IPS-18a (cell line): ENCODE measurements around the gene CT47C1.
"Not testable (repeated sequence)": the region's sequence is repeated elsewhere in the genome, so short reads cannot be mapped to it uniquely, and the experiment has no call there.

Source experiments
- H3K27ac ChIP-seq: one replicate; pipeline ENCODE4 v1.5.1; 2013; ENCODE audit warnings: low read length
- H3K27me3 ChIP-seq: one replicate; pipeline ENCODE4 v1.6.1; 2013; ENCODE audit warnings: mild to moderate bottlenecking, low read length; ENCODE audit not compliant: control insufficient read depth, insufficient read depth
- H3K36me3 ChIP-seq: one replicate; pipeline ENCODE4 v1.6.1; 2013; ENCODE audit warnings: low read depth, low read length; ENCODE audit not compliant: control insufficient read depth
- H3K4me1 ChIP-seq: one replicate; pipeline ENCODE4 v1.6.1; 2013; ENCODE audit warnings: low read depth, low read length; ENCODE audit not compliant: control insufficient read depth
- H3K4me3 ChIP-seq: one replicate; pipeline ENCODE4 v1.5.1; 2013; ENCODE audit warnings: low read length
- H3K9ac ChIP-seq: one replicate; pipeline ENCODE4 v1.6.1; 2013; ENCODE audit warnings: mild to moderate bottlenecking, low read length, moderate library complexity
- H3K9me3 ChIP-seq: one replicate; pipeline ENCODE4 v1.6.1; 2013; ENCODE audit warnings: low read depth, low read length; ENCODE audit not compliant: control insufficient read depth

The CT47C1 gene

GRCh38 chrX:119072744-119073143, at the start of gene CT47C1:
CT47C1 (plus strand) TSS chrX:119072993; CDS start chrX:119073226, 233 bp downstream.
- no peak within 1 kb of the TSS for H3K4me3 ChIP-seq
- H3K9me3 ChIP-seq = peaks cover 28% of the 10 kb centered on the region
- no peak within 1 kb of the TSS for H3K27ac ChIP-seq
- H3K36me3 ChIP-seq = no peaks in the 10 kb centered on the region
- no peak within 1 kb of the TSS for H3K9ac ChIP-seq
- H3K4me1 ChIP-seq = no peaks in the 10 kb centered on the region
- no peaks in the 10 kb centered on the region for H3K27me3 ChIP-seq

- Histone ChIP-seq H3K9ac (no peak overlapping the region), H3K27me3 (no peaks in the 10 kb centered on the region), H3K27ac (no peak overlapping the region), H3K4me3 (no peak overlapping the region), H3K9me3 (peaks cover 6% of the 10 kb centered on the region), H3K4me1 (no peaks in the 10 kb centered on the region), H3K36me3 (no peaks in the 10 kb centered on the region)
Observed at GRCh38 chrX:119025900-119026299, 46.9 kb upstream of the CT47C1 start.

GRCh38 chrX:119026344-119026743, 46.4 kb upstream of the CT47C1 start:
- H3K4me3 ChIP-seq, H3K36me3 ChIP-seq, H3K27me3 ChIP-seq, H3K27ac ChIP-seq, H3K4me1 ChIP-seq, H3K9me3 ChIP-seq, H3K9ac ChIP-seq: not testable (repeated sequence)

- H3K4me3 ChIP-seq, H3K4me1 ChIP-seq, H3K9ac ChIP-seq, H3K27me3 ChIP-seq, H3K27ac ChIP-seq, H3K36me3 ChIP-seq: not testable (repeated sequence)
- H3K9me3 ChIP-seq = peaks cover 13% of the 10 kb centered on the region
Observed at GRCh38 chrX:119027960-119028732, 44.6 kb upstream of the CT47C1 start.

GRCh38 chrX:119028733-119029330, 44.0 kb upstream of the CT47C1 start:
- Histone ChIP-seq H3K9ac (no peak overlapping the region), H3K27ac (no peak overlapping the region), H3K27me3 (no peaks in the 10 kb centered on the region), H3K9me3 (peaks cover 17% of the 10 kb centered on the region), H3K36me3 (no peaks in the 10 kb centered on the region), H3K4me3 (no peak overlapping the region), H3K4me1 (no peaks in the 10 kb centered on the region)

- not testable (repeated sequence) for H3K27ac ChIP-seq, H3K36me3 ChIP-seq
Observed at GRCh38 chrX:119029656-119030055, 43.1 kb upstream of the CT47C1 start.

GRCh38 chrX:119030990-119031389, 41.8 kb upstream of the CT47C1 start:
- H3K27me3 ChIP-seq = no peaks in the 10 kb centered on the region
- H3K4me3 ChIP-seq = no peak overlapping the region
- H3K4me1 ChIP-seq = no peaks in the 10 kb centered on the region
- no peaks in the 10 kb centered on the region for H3K36me3 ChIP-seq
- no peak overlapping the region for H3K27ac ChIP-seq
- H3K9me3 ChIP-seq = peaks cover 17% of the 10 kb centered on the region
- no peak overlapping the region for H3K9ac ChIP-seq

More at GRCh38 chrX:119029656-119030055, 43.1 kb upstream of the CT47C1 start:
- not testable (repeated sequence) for H3K27me3 ChIP-seq, H3K4me3 ChIP-seq, H3K4me1 ChIP-seq, H3K9ac ChIP-seq
- H3K9me3 ChIP-seq = peaks cover 15% of the 10 kb centered on the region

- Histone ChIP-seq H3K4me3 (no peak overlapping the region), H3K36me3 (no peaks in the 10 kb centered on the region), H3K27ac (no peak overlapping the region), H3K4me1 (no peaks in the 10 kb centered on the region), H3K9me3 (peaks cover 18% of the 10 kb centered on the region), H3K9ac (no peak overlapping the region), H3K27me3 (no peaks in the 10 kb centered on the region)
Observed at GRCh38 chrX:119036107-119037029, 36.4 kb upstream of the CT47C1 start.

GRCh38 chrX:119040432-119040831, 32.4 kb upstream of the CT47C1 start:
- no peaks in the 10 kb centered on the region for H3K36me3 ChIP-seq
- H3K9ac ChIP-seq = no peak overlapping the region
- peaks cover 7% of the 10 kb centered on the region for H3K9me3 ChIP-seq
- H3K4me1 ChIP-seq = no peaks in the 10 kb centered on the region
- no peaks in the 10 kb centered on the region for H3K27me3 ChIP-seq
- no peak overlapping the region for H3K4me3 ChIP-seq
- no peak overlapping the region for H3K27ac ChIP-seq

GRCh38 chrX:119041175-119041574, 31.6 kb upstream of the CT47C1 start:
- no peaks in the 10 kb centered on the region for H3K4me1 ChIP-seq
- H3K27ac ChIP-seq = no peak overlapping the region
- H3K27me3 ChIP-seq = no peaks in the 10 kb centered on the region
- no peaks in the 10 kb centered on the region for H3K36me3 ChIP-seq
- H3K9ac ChIP-seq = no peak overlapping the region
- no peak overlapping the region for H3K4me3 ChIP-seq
- H3K9me3 ChIP-seq = peaks cover 7% of the 10 kb centered on the region

GRCh38 chrX:119042040-119042439, 30.8 kb upstream of the CT47C1 start:
- Histone ChIP-seq H3K4me3 (no peak overlapping the region), H3K36me3 (no peaks in the 10 kb centered on the region), H3K27ac (no peak overlapping the region), H3K9me3 (peaks cover 7% of the 10 kb centered on the region), H3K27me3 (no peaks in the 10 kb centered on the region), H3K9ac (no peak overlapping the region), H3K4me1 (no peaks in the 10 kb centered on the region)
